ENCODE measurements around the gene CACYBP. TPM values are rescaled to one million over a fixed set of nuclear protein-coding genes. Genes with fewer than 3 reads are reported as not detected.

CACYBP gene
- total RNA-seq, 1 donor from 2014 or later = 95.0 TPM

DNA sequence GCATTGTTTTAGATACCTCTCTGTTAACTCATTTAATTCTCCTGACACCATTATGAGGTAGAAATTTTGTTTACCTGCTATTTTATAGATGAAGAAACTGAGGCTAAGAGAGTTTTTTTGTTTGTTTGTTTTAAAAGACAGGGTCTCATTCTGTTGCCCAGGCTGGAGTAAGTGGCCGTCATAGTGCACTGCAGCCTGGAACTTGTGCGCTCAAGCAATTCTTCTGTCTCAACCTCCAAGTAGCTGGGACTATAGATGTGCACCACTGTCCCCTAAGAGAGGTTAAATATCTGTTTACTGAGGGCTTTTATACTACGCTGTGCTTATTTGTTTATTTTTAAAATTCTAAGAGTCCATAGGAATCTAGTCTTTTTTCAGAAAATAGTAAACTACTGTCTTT is 43.7 kb upstream of the CACYBP start:
- Histone ChIP-seq H3K9ac (ENCODE audit: low read length) (no peak overlapping the region), H4K20me1 (ENCODE audit: insufficient read depth, low read length) (no peaks in the 10 kb centered on the region), H3K27ac (ENCODE audit: low read depth, low read length) (no peak overlapping the region), H3K9me3 (ENCODE audit: insufficient read depth, low read depth, low read length) (no peaks in the 10 kb centered on the region), H3K27me3 (ENCODE audit: insufficient read depth, low read length) (peaks cover 6% of the 10 kb centered on the region), H3K4me1 (ENCODE audit: insufficient read depth, low read length) (no peaks in the 10 kb centered on the region), H3K4me2 (ENCODE audit: low read length) (no peak overlapping the region), H3K79me2 (ENCODE audit: insufficient read depth, low read length) (no peaks in the 10 kb centered on the region), H3K4me3 (ENCODE audit: insufficient read depth, low read depth, low read length) (no peak overlapping the region), H2AFZ (ENCODE audit: low read depth, low read length) (no peak overlapping the region), H3K36me3 (ENCODE audit: insufficient read depth, low read length) (no peaks in the 10 kb centered on the region)
- DNase-seq (ENCODE audit: low read depth) = no peak
- FAIRE-seq = no peak
- no peaks in the 10 kb centered on the region for H3K9me3 Mint-ChIP-seq (ENCODE audit: unreplicated experiment)
- no peaks in the 10 kb centered on the region for H3K27me3 Mint-ChIP-seq (ENCODE audit: low read depth, unreplicated experiment)
- no peak overlapping the region for H3K4me3 Mint-ChIP-seq (ENCODE audit: unreplicated experiment)
- H3K27ac Mint-ChIP-seq (ENCODE audit: unreplicated experiment) = no peak overlapping the region
- no peak for TF ChIP-seq EZH2 (IDR thresholded peaks at IDR 0.05; ENCODE audit: insufficient read depth, low read length)
- TF ChIP-seq, protein P1, sequence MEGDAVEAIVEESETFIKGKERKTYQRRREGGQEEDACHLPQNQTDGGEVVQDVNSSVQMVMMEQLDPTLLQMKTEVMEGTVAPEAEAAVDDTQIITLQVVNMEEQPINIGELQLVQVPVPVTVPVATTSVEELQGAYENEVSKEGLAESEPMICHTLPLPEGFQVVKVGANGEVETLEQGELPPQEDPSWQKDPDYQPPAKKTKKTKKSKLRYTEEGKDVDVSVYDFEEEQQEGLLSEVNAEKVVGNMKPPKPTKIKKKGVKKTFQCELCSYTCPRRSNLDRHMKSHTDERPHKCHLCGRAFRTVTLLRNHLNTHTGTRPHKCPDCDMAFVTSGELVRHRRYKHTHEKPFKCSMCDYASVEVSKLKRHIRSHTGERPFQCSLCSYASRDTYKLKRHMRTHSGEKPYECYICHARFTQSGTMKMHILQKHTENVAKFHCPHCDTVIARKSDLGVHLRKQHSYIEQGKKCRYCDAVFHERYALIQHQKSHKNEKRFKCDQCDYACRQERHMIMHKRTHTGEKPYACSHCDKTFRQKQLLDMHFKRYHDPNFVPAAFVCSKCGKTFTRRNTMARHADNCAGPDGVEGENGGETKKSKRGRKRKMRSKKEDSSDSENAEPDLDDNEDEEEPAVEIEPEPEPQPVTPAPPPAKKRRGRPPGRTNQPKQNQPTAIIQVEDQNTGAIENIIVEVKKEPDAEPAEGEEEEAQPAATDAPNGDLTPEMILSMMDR (IDR thresholded peaks at IDR 0.05; ENCODE audit: insufficient read depth, low read depth, low read length) = no peak
- H3K36me3 Mint-ChIP-seq (ENCODE audit: low read depth, unreplicated experiment) = no peaks in the 10 kb centered on the region
- no peaks in the 10 kb centered on the region for H3K4me1 Mint-ChIP-seq (ENCODE audit: low read depth, unreplicated experiment)

DNA sequence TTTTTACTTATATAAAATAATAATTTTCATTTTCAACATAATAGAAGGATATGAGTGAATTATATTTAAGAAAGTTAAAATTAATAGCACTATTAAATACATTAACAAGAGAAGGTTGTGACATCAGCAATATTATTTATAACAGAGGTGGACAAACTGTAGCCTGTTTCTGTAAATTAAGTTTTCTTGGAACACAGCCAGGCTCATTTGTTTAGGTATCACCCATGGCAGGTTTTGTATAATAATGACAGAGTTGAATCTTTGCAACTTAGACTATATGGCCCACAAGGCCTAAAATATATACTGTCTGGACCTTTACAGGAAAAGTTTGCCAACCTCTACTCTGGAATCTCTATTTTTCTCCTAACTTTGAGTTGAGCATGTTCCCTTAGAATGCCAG is 42.8 kb upstream of the CACYBP start:
- H3K36me3 ChIP-seq (ENCODE audit: insufficient read depth, low read length) = no peaks in the 10 kb centered on the region
- H3K27me3 Mint-ChIP-seq (ENCODE audit: low read depth, unreplicated experiment) = no peaks in the 10 kb centered on the region
- no peak overlapping the region for H2AFZ ChIP-seq (ENCODE audit: low read depth, low read length)
- no peak overlapping the region for H3K4me3 ChIP-seq (ENCODE audit: insufficient read depth, low read depth, low read length)
- no peaks in the 10 kb centered on the region for H3K79me2 ChIP-seq (ENCODE audit: insufficient read depth, low read length)
- no peak for TF ChIP-seq EZH2 (IDR thresholded peaks at IDR 0.05; ENCODE audit: insufficient read depth, low read length)
- TF ChIP-seq, protein P1 (IDR thresholded peaks at IDR 0.05; ENCODE audit: insufficient read depth, low read depth, low read length) = no peak
- FAIRE-seq (no peak), DNase-seq (ENCODE audit: low read depth) (no peak)
- H3K4me3 Mint-ChIP-seq (ENCODE audit: unreplicated experiment) = no peak overlapping the region
- no peak overlapping the region for H3K4me2 ChIP-seq (ENCODE audit: low read length)
- H3K9ac ChIP-seq (ENCODE audit: low read length) = no peak overlapping the region
- no peaks in the 10 kb centered on the region for H3K4me1 Mint-ChIP-seq (ENCODE audit: low read depth, unreplicated experiment)
- peaks cover 6% of the 10 kb centered on the region for H3K27me3 ChIP-seq (ENCODE audit: insufficient read depth, low read length)
- no peaks in the 10 kb centered on the region for H3K9me3 ChIP-seq (ENCODE audit: insufficient read depth, low read depth, low read length)
- no peaks in the 10 kb centered on the region for H3K36me3 Mint-ChIP-seq (ENCODE audit: low read depth, unreplicated experiment)
- H3K27ac ChIP-seq (ENCODE audit: low read depth, low read length) = no peak overlapping the region
- H4K20me1 ChIP-seq (ENCODE audit: insufficient read depth, low read length) = no peaks in the 10 kb centered on the region
- H3K27ac Mint-ChIP-seq (ENCODE audit: unreplicated experiment) = no peak overlapping the region
- H3K9me3 Mint-ChIP-seq (ENCODE audit: unreplicated experiment) = no peaks in the 10 kb centered on the region
- H3K4me1 ChIP-seq (ENCODE audit: insufficient read depth, low read length) = no peaks in the 10 kb centered on the region

DNA sequence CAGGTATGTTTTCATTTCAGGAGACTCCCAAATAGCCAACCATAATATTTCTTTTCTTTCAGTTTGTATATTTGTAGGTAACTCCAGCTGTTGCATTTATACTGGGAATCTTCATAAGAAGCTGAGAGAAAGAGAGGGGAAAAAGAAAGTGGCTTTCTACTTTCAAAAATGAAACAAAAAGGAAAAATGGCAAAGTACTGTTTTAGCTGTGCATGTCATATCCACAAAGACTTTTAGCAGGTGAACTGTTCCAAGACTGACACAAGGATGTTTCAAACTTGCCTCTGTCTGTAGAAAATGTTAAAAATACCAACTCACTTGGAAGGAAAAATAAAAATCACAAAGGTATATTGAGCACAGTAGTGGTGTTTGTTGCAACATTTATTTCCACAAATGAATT is 41.9 kb upstream of the CACYBP start:
- no peaks in the 10 kb centered on the region for H3K9me3 Mint-ChIP-seq (ENCODE audit: unreplicated experiment)
- FAIRE-seq (no peak), DNase-seq (ENCODE audit: low read depth) (no peak)
- H3K4me1 Mint-ChIP-seq (ENCODE audit: low read depth, unreplicated experiment) = no peaks in the 10 kb centered on the region
- H3K4me2 ChIP-seq (ENCODE audit: low read length) = no peak overlapping the region
- no peaks in the 10 kb centered on the region for H3K36me3 Mint-ChIP-seq (ENCODE audit: low read depth, unreplicated experiment)
- TF ChIP-seq EZH2 (IDR thresholded peaks at IDR 0.05; ENCODE audit: insufficient read depth, low read length) = no peak
- TF ChIP-seq, protein P1 (IDR thresholded peaks at IDR 0.05; ENCODE audit: insufficient read depth, low read depth, low read length) = no peak
- no peak overlapping the region for H3K4me3 Mint-ChIP-seq (ENCODE audit: unreplicated experiment)
- no peaks in the 10 kb centered on the region for H3K27me3 Mint-ChIP-seq (ENCODE audit: low read depth, unreplicated experiment)
- no peaks in the 10 kb centered on the region for H3K9me3 ChIP-seq (ENCODE audit: insufficient read depth, low read depth, low read length)
- no peaks in the 10 kb centered on the region for H3K4me1 ChIP-seq (ENCODE audit: insufficient read depth, low read length)
- no peak overlapping the region for H3K27ac ChIP-seq (ENCODE audit: low read depth, low read length)
- H3K36me3 ChIP-seq (ENCODE audit: insufficient read depth, low read length) = no peaks in the 10 kb centered on the region
- H3K9ac ChIP-seq (ENCODE audit: low read length) = no peak overlapping the region
- no peak overlapping the region for H2AFZ ChIP-seq (ENCODE audit: low read depth, low read length)
- no peaks in the 10 kb centered on the region for H3K79me2 ChIP-seq (ENCODE audit: insufficient read depth, low read length)
- peaks cover 6% of the 10 kb centered on the region for H3K27me3 ChIP-seq (ENCODE audit: insufficient read depth, low read length)
- H3K4me3 ChIP-seq (ENCODE audit: insufficient read depth, low read depth, low read length) = no peak overlapping the region
- H4K20me1 ChIP-seq (ENCODE audit: insufficient read depth, low read length) = no peaks in the 10 kb centered on the region
- no peak overlapping the region for H3K27ac Mint-ChIP-seq (ENCODE audit: unreplicated experiment)

Measured in astrocyte (in vitro differentiated cells and primary cell).